GM12891 (cell line): ENCODE measurements around the gene B3GNT7.

Experiments used
- POLR2A ChIP-seq: IDR thresholded peaks from 2 replicates; pipeline ENCODE4 v1.6.1; 2011; ENCODE audit warnings: low read depth, low read length, control low read depth
- POLR2AphosphoS5 ChIP-seq: IDR thresholded peaks from 2 replicates; pipeline ENCODE4 v1.6.1; 2011; ENCODE audit warnings: low read depth, low read length, control low read depth
- SPI1 ChIP-seq: IDR thresholded peaks from 2 replicates; pipeline ENCODE4 v1.6.1; 2011; ENCODE audit warnings: low read depth, low read length, control low read depth
- TAF1 ChIP-seq: IDR thresholded peaks from 2 replicates; pipeline ENCODE4 v1.6.1; 2011; ENCODE audit warnings: low read depth, low read length, control low read depth

GRCh38 chr2:231357048-231357447 lies 38.5 kb upstream of the B3GNT7 start:
- TF ChIP-seq POLR2A (no peak), TAF1 (no peak), POLR2AphosphoS5 (no peak), SPI1 (no peak)
